Loucy (cell line): Measurements from ENCODE around the gene DNAJC5G.

Source experiments
- H2AFZ ChIP-seq: fragments of 200-600 bp; sonication (generic); 2 replicates; pipeline ENCODE4 v1.6.0; 2016; ENCODE audit warnings: antibody characterized with exemption, mild to moderate bottlenecking, low read length, moderate library complexity
- H3F3A ChIP-seq: fragments of 200-600 bp; 2 replicates; pipeline ENCODE4 v1.6.0; 2016; ENCODE audit warnings: antibody characterized with exemption, low read depth, mild to moderate bottlenecking
- H3K27me3 ChIP-seq: fragments of 200-600 bp; sonication (generic); 2 replicates; pipeline ENCODE4 v1.6.1; 2014; ENCODE audit warnings: low read length, mild to moderate bottlenecking; ENCODE audit not compliant: insufficient read depth, poor library complexity, severe bottlenecking
- H3K36me3 ChIP-seq: fragments of 200-600 bp; sonication (generic); 2 replicates; pipeline ENCODE4 v1.6.1; 2016; ENCODE audit warnings: low read length; ENCODE audit not compliant: insufficient read depth
- H3K4me1 ChIP-seq: fragments of 200-600 bp; sonication (generic); 2 replicates; pipeline ENCODE4 v1.5.1; 2014; ENCODE audit warnings: low read length, mild to moderate bottlenecking; ENCODE audit not compliant: insufficient read depth, poor library complexity, severe bottlenecking
- H3K4me2 ChIP-seq: fragments of 200-600 bp; sonication (generic); 2 replicates; pipeline ENCODE4 v1.6.0; 2014; ENCODE audit warnings: antibody characterized with exemption, low read length, low read depth, mild to moderate bottlenecking; ENCODE audit not compliant: poor library complexity, severe bottlenecking
- H3K4me3 ChIP-seq: fragments of 200-600 bp; sonication (generic); 2 replicates; pipeline ENCODE4 v1.5.1; 2014; ENCODE audit warnings: low read length, mild to moderate bottlenecking, mixed read lengths; ENCODE audit not compliant: poor library complexity, severe bottlenecking
- H3K79me2 ChIP-seq: fragments of 200-600 bp; sonication (generic); 2 replicates; pipeline ENCODE4 v1.6.1; 2014; ENCODE audit warnings: low read length; ENCODE audit not compliant: insufficient read depth
- H3K9ac ChIP-seq: fragments of 200-600 bp; sonication (generic); 2 replicates; pipeline ENCODE4 v1.6.0; 2014; ENCODE audit warnings: mild to moderate bottlenecking, low read depth, low read length, moderate library complexity; ENCODE audit not compliant: poor library complexity, severe bottlenecking
- H3K9me2 ChIP-seq: fragments of 200-600 bp; sonication (generic); replicated peaks from 2 replicates; pipeline ENCODE4 v1.6.1; 2016; ENCODE audit warnings: low read depth, low read length, mixed read lengths
- H3K9me3 ChIP-seq: fragments of 200-600 bp; sonication (generic); 2 replicates; pipeline ENCODE4 v1.6.1; 2014; ENCODE audit warnings: mild to moderate bottlenecking, antibody characterized with exemption, low read length, low read depth; ENCODE audit not compliant: insufficient read depth
- H4K20me1 ChIP-seq: fragments of 200-600 bp; sonication (generic); 2 replicates; pipeline ENCODE4 v1.6.0; 2014; ENCODE audit warnings: antibody characterized with exemption, low read length, mild to moderate bottlenecking; ENCODE audit not compliant: insufficient read depth, poor library complexity, severe bottlenecking
- EZH2phosphoT487 ChIP-seq: fragments of 200-600 bp; IDR thresholded peaks from 2 replicates; pipeline ENCODE4 v1.6.1; 2018; ENCODE audit warnings: antibody characterized with exemption, mild to moderate bottlenecking, moderate library complexity, borderline replicate concordance
- TF ChIP-seq, protein P1 (sequence below): fragments of 200-600 bp; sonication (generic); conservative IDR thresholded peaks from 2 replicates; pipeline ENCODE4 v1.5.1; 2014; ENCODE audit warnings: mild to moderate bottlenecking, antibody characterized with exemption, low read length

Gene DNAJC5G

GRCh38 chr2:27303093-27304025 lies 28.1 kb downstream of the DNAJC5G start:
- Histone ChIP-seq H3K4me3 (peak overlapping the region; percentile 61), H4K20me1 (no peaks in the 10 kb centered on the region)

GRCh38 chr2:27304488-27305240 lies 29.4 kb downstream of the DNAJC5G start:
- Histone ChIP-seq H3K4me3 (no peak overlapping the region), H3K79me2 (no peaks in the 10 kb centered on the region), H3K9ac (no peak overlapping the region), H3K9me3 (no peaks in the 10 kb centered on the region), H4K20me1 (no peaks in the 10 kb centered on the region), H2AFZ (no peak overlapping the region), H3F3A (no peaks in the 10 kb centered on the region), H3K36me3 (no peaks in the 10 kb centered on the region), H3K4me1 (no peaks in the 10 kb centered on the region), H3K4me2 (no peak overlapping the region), H3K27me3 (no peaks in the 10 kb centered on the region), H3K9me2 (no peaks in the 10 kb centered on the region)
- TF ChIP-seq, protein P1, sequence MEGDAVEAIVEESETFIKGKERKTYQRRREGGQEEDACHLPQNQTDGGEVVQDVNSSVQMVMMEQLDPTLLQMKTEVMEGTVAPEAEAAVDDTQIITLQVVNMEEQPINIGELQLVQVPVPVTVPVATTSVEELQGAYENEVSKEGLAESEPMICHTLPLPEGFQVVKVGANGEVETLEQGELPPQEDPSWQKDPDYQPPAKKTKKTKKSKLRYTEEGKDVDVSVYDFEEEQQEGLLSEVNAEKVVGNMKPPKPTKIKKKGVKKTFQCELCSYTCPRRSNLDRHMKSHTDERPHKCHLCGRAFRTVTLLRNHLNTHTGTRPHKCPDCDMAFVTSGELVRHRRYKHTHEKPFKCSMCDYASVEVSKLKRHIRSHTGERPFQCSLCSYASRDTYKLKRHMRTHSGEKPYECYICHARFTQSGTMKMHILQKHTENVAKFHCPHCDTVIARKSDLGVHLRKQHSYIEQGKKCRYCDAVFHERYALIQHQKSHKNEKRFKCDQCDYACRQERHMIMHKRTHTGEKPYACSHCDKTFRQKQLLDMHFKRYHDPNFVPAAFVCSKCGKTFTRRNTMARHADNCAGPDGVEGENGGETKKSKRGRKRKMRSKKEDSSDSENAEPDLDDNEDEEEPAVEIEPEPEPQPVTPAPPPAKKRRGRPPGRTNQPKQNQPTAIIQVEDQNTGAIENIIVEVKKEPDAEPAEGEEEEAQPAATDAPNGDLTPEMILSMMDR = no peak
- TF ChIP-seq EZH2phosphoT487 = no peak

More at GRCh38 chr2:27303093-27304025, 28.1 kb downstream of the DNAJC5G start:
- Histone ChIP-seq H2AFZ (peak overlapping the region; percentile 99), H3K27me3 (no peaks in the 10 kb centered on the region), H3K9me2 (no peaks in the 10 kb centered on the region), H3K9ac (peak overlapping the region; percentile 52), H3K4me1 (no peaks in the 10 kb centered on the region), H3K36me3 (no peaks in the 10 kb centered on the region), H3K9me3 (no peaks in the 10 kb centered on the region), H3K4me2 (peak overlapping the region; percentile 73), H3F3A (no peaks in the 10 kb centered on the region), H3K79me2 (no peaks in the 10 kb centered on the region)
- TF ChIP-seq, protein P1 = peak; percentile 82
- TF ChIP-seq EZH2phosphoT487 = no peak

- Histone ChIP-seq H3K36me3 (no peaks in the 10 kb centered on the region), H3K79me2 (no peaks in the 10 kb centered on the region), H3K4me1 (no peaks in the 10 kb centered on the region), H3K4me3 (no peak overlapping the region), H4K20me1 (no peaks in the 10 kb centered on the region), H2AFZ (no peak overlapping the region), H3K9me2 (no peaks in the 10 kb centered on the region), H3K9ac (no peak overlapping the region), H3K4me2 (no peak overlapping the region), H3K27me3 (no peaks in the 10 kb centered on the region), H3F3A (no peaks in the 10 kb centered on the region), H3K9me3 (no peaks in the 10 kb centered on the region)
- TF ChIP-seq EZH2phosphoT487 = no peak
- TF ChIP-seq, protein P1 = no peak
Measured at GRCh38 chr2:27305516-27305915, 30.3 kb downstream of the DNAJC5G start.
